HEK293 (cell line): ENCODE data around the gene CENATAC.
A peak's percentile ranks its signal among the peaks of the same experiment; 100 is the strongest.

Source experiments
- GFI1B ChIP-seq: fragments of 450-650 bp; formaldehyde crosslinking; IDR thresholded peaks from 2 replicates; pipeline ENCODE4 v1.5.1; 2016; ENCODE audit warnings: missing biosample characterization, missing genetic modification characterization
- KLF10 ChIP-seq: fragments of 450-650 bp; IDR thresholded peaks from 2 replicates; pipeline ENCODE4 v1.5.1; 2018; ENCODE audit warnings: missing biosample characterization, mild to moderate bottlenecking, missing genetic modification characterization
- PRDM1 ChIP-seq: fragments of 450-650 bp; formaldehyde crosslinking; IDR thresholded peaks from 2 replicates; pipeline ENCODE4; 2016; ENCODE audit warnings: missing biosample characterization, missing genetic modification characterization
- SETDB1 ChIP-seq: IDR thresholded peaks from one replicate; pipeline ENCODE4 v1.6.1; 2017; ENCODE audit warnings: mild to moderate bottlenecking, low read length, moderate library complexity, mixed read lengths; ENCODE audit not compliant: insufficient read length
- TRIM28 ChIP-seq: IDR thresholded peaks from 2 replicates; pipeline ENCODE4 v1.6.1; 2011; ENCODE audit warnings: low read length, control low read depth, borderline replicate concordance
- YY1 ChIP-seq: fragments of 450-650 bp; formaldehyde crosslinking; IDR thresholded peaks from 2 replicates; pipeline ENCODE4 v1.5.1; 2018; ENCODE audit warnings: missing biosample characterization, missing genetic modification characterization
- ZBTB6 ChIP-seq: fragments of 450-650 bp; formaldehyde crosslinking; IDR thresholded peaks from 2 replicates; pipeline ENCODE4 v1.5.1; 2017; ENCODE audit warnings: missing biosample characterization, missing genetic modification characterization
- ZEB2 ChIP-seq: fragments of 450-650 bp; formaldehyde crosslinking; IDR thresholded peaks from 2 replicates; pipeline ENCODE4 v1.5.1; 2016; ENCODE audit warnings: missing biosample characterization, missing genetic modification characterization
- ZNF19 ChIP-seq: fragments of 450-650 bp; formaldehyde crosslinking; IDR thresholded peaks from 2 replicates; pipeline ENCODE4; 2016; ENCODE audit warnings: missing biosample characterization, missing genetic modification characterization, low read depth
- ZNF23 ChIP-seq: fragments of 450-650 bp; formaldehyde crosslinking; IDR thresholded peaks from 2 replicates; pipeline ENCODE4 v1.5.1; 2016; ENCODE audit warnings: missing biosample characterization, missing genetic modification characterization, borderline replicate concordance
- ZNF274 ChIP-seq, 2 experiments: fragments of 200-500 bp in 1 of 2; fragments of 450-650 bp in 1 of 2; sonication (Bioruptor generic) in 1 of 2; formaldehyde crosslinking in 1 of 2; IDR thresholded peaks; 2 replicates each; pipeline versions ENCODE4 v1.5.1 to v1.6.1; 2014 to 2016; ENCODE audit warnings: borderline replicate concordance in 1 of 2, inconsistent platforms in 1 of 2, low read length in 1 of 2, missing biosample characterization in 1 of 2, missing genetic modification characterization in 1 of 2
- ZNF354C ChIP-seq: fragments of 450-650 bp; formaldehyde crosslinking; IDR thresholded peaks from 2 replicates; pipeline ENCODE4 v1.5.1; 2016; ENCODE audit warnings: missing biosample characterization, missing genetic modification characterization, low read depth, borderline replicate concordance
- ZNF362 ChIP-seq: fragments of 450-650 bp; formaldehyde crosslinking; IDR thresholded peaks from 2 replicates; pipeline ENCODE4 v1.5.1; 2016; ENCODE audit warnings: missing biosample characterization, missing genetic modification characterization
- ZNF391 ChIP-seq: fragments of 450-650 bp; formaldehyde crosslinking; IDR thresholded peaks from 2 replicates; pipeline ENCODE4 v1.5.1; 2016; ENCODE audit warnings: low read depth, missing biosample characterization, missing genetic modification characterization, borderline replicate concordance
- ZNF660 ChIP-seq: fragments of 450-650 bp; IDR thresholded peaks from 2 replicates; pipeline ENCODE4 v1.5.1; 2018; ENCODE audit warnings: missing biosample characterization, mild to moderate bottlenecking, missing genetic modification characterization
- ZNF768 ChIP-seq: fragments of 450-650 bp; formaldehyde crosslinking; IDR thresholded peaks from 2 replicates; pipeline ENCODE4 v1.5.1; 2018; ENCODE audit warnings: missing biosample characterization, mild to moderate bottlenecking, missing genetic modification characterization
- ZNF785 ChIP-seq: fragments of 450-650 bp; formaldehyde crosslinking; IDR thresholded peaks from 2 replicates; pipeline ENCODE4 v1.5.1; 2016; ENCODE audit warnings: missing biosample characterization, missing genetic modification characterization
- ZSCAN16 ChIP-seq: fragments of 450-650 bp; formaldehyde crosslinking; IDR thresholded peaks from 2 replicates; pipeline ENCODE4 v1.5.1; 2016; ENCODE audit warnings: missing biosample characterization, missing genetic modification characterization
- TF ChIP-seq, protein P1 (sequence below): fragments of 450-650 bp; formaldehyde crosslinking; IDR thresholded peaks from 2 replicates; pipeline ENCODE4 v1.5.1; 2016; ENCODE audit warnings: missing biosample characterization, missing genetic modification characterization, low read depth
- TF ChIP-seq, protein P2 (sequence below): fragments of 450-650 bp; formaldehyde crosslinking; IDR thresholded peaks from 2 replicates; pipeline ENCODE4 v1.5.1; 2016; ENCODE audit warnings: missing biosample characterization, missing genetic modification characterization
- TF ChIP-seq, protein P3 (sequence below): fragments of 450-650 bp; formaldehyde crosslinking; IDR thresholded peaks from 2 replicates; pipeline ENCODE4 v1.5.1; 2016; ENCODE audit warnings: missing biosample characterization, missing genetic modification characterization

The CENATAC gene

GRCh38 chr11:119018074-119018938 is 20.4 kb downstream of the CENATAC start, which contains the start of the genes RPS25 and TRAPPC4 (continued):
- TF ChIP-seq, protein P1, sequence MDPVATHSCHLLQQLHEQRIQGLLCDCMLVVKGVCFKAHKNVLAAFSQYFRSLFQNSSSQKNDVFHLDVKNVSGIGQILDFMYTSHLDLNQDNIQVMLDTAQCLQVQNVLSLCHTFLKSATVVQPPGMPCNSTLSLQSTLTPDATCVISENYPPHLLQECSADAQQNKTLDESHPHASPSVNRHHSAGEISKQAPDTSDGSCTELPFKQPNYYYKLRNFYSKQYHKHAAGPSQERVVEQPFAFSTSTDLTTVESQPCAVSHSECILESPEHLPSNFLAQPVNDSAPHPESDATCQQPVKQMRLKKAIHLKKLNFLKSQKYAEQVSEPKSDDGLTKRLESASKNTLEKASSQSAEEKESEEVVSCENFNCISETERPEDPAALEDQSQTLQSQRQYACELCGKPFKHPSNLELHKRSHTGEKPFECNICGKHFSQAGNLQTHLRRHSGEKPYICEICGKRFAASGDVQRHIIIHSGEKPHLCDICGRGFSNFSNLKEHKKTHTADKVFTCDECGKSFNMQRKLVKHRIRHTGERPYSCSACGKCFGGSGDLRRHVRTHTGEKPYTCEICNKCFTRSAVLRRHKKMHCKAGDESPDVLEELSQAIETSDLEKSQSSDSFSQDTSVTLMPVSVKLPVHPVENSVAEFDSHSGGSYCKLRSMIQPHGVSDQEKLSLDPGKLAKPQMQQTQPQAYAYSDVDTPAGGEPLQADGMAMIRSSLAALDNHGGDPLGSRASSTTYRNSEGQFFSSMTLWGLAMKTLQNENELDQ (tag by site-specific recombination), result no peak
- TF ChIP-seq ZNF19 (no peak), ZBTB6 (no peak), ZNF274 (IDR thresholded peaks at IDR 0.05; ENCODE audit: low read length) (no peak), ZNF274 (tag by site-specific recombination; IDR thresholded peaks at IDR 0.05; ENCODE audit: borderline replicate concordance) (no peak), TRIM28 (peak; percentile 74; the same call in 1 of the 2 replicates), ZNF391 (no peak), KLF10 (tag by site-specific recombination) (no peak), GFI1B (no peak), ZNF354C (tag by site-specific recombination) (no peak), ZNF362 (tag by site-specific recombination) (no peak), ZNF768 (no peak), PRDM1 (tag by site-specific recombination) (no peak), ZSCAN16 (tag by site-specific recombination) (no peak), ZNF23 (tag by site-specific recombination) (no peak), SETDB1 (no peak), ZEB2 (tag by site-specific recombination) (peak; percentile 48), YY1 (peak; percentile 66; the same call in 1 of the 2 replicates), ZNF660 (peak; percentile 48; the same call in 1 of the 2 replicates), ZNF785 (tag by site-specific recombination) (no peak)
- TF ChIP-seq, protein P2, sequence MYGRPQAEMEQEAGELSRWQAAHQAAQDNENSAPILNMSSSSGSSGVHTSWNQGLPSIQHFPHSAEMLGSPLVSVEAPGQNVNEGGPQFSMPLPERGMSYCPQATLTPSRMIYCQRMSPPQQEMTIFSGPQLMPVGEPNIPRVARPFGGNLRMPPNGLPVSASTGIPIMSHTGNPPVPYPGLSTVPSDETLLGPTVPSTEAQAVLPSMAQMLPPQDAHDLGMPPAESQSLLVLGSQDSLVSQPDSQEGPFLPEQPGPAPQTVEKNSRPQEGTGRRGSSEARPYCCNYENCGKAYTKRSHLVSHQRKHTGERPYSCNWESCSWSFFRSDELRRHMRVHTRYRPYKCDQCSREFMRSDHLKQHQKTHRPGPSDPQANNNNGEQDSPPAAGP (tag by site-specific recombination), result peak; percentile 28
- TF ChIP-seq, protein P3, sequence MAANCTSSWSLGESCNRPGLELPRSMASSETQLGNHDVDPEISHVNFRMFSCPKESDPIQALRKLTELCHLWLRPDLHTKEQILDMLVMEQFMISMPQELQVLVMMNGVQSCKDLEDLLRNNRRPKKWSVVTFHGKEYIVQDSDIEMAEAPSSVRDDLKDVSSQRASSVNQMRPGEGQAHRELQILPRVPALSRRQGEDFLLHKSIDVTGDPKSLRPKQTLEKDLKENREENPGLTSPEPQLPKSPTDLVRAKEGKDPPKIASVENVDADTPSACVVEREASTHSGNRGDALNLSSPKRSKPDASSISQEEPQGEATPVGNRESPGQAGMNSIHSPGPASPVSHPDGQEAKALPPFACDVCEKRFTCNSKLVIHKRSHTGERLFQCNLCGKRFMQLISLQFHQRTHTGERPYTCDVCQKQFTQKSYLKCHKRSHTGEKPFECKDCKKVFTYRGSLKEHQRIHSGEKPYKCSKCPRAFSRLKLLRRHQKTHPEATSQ (tag by site-specific recombination), result no peak
- TF ChIP-seq, all 188 proteins: peak for 43
